DOHH2 (cell line): ENCODE results near the gene CEACAM4.

ENCODE experiments used
- H3F3A ChIP-seq: fragments of 200-600 bp; sonication (generic), shearing (Covaris generic); 2 replicates; pipeline ENCODE4 v1.6.0; 2016; ENCODE audit warnings: antibody characterized with exemption, mild to moderate bottlenecking; ENCODE audit not compliant: control insufficient read depth, insufficient read depth
- H3K27ac ChIP-seq: fragments of 200-600 bp; sonication (generic); 2 replicates; pipeline ENCODE4 v1.5.1; 2014; ENCODE audit warnings: low read depth, mild to moderate bottlenecking, low read length, moderate library complexity
- H3K27me3 ChIP-seq: fragments of 200-600 bp; sonication (generic); 2 replicates; pipeline ENCODE4 v1.6.1; 2014; ENCODE audit warnings: mild to moderate bottlenecking, low read length, mixed read lengths; ENCODE audit not compliant: control insufficient read depth
- H3K36me3 ChIP-seq: fragments of 200-600 bp; sonication (generic); 2 replicates; pipeline ENCODE4 v1.6.1; 2014; ENCODE audit warnings: mild to moderate bottlenecking, low read length, moderate library complexity, mixed read lengths; ENCODE audit not compliant: control insufficient read depth
- H3K4me1 ChIP-seq: fragments of 200-600 bp; sonication (generic); 2 replicates; pipeline ENCODE4 v1.6.1; 2014; ENCODE audit warnings: mild to moderate bottlenecking, low read length, mixed read lengths; ENCODE audit not compliant: control insufficient read depth
- H3K4me2 ChIP-seq: fragments of 200-600 bp; sonication (generic); 2 replicates; pipeline ENCODE4 v1.6.0; 2014; ENCODE audit warnings: mild to moderate bottlenecking, low read length, moderate library complexity
- H3K4me3 ChIP-seq: fragments of 200-600 bp; sonication (generic); 2 replicates; pipeline ENCODE4 v1.5.1; 2014; ENCODE audit warnings: mild to moderate bottlenecking, low read length, mixed read lengths
- H3K79me2 ChIP-seq: fragments of 200-600 bp; sonication (generic); 2 replicates; pipeline ENCODE4 v1.6.1; 2014; ENCODE audit warnings: mild to moderate bottlenecking, low read length, mixed read lengths; ENCODE audit not compliant: control insufficient read depth
- H3K9me2 ChIP-seq: fragments of 200-600 bp; sonication (generic); replicated peaks from 2 replicates; pipeline ENCODE4 v1.6.1; 2014; ENCODE audit warnings: mild to moderate bottlenecking, low read length, mixed read lengths; ENCODE audit not compliant: control insufficient read depth
- H3K9me3 ChIP-seq: fragments of 200-600 bp; sonication (generic); 2 replicates; pipeline ENCODE4 v1.6.1; 2014; ENCODE audit warnings: antibody characterized with exemption, low read length, mixed read lengths; ENCODE audit not compliant: control insufficient read depth, insufficient read depth
- H4K20me1 ChIP-seq: fragments of 200-600 bp; sonication (generic); 2 replicates; pipeline ENCODE4 v1.6.0; 2014; ENCODE audit warnings: low read depth, mild to moderate bottlenecking, antibody characterized with exemption, low read length, moderate library complexity; ENCODE audit not compliant: control insufficient read depth, insufficient read depth
- EZH2phosphoT487 ChIP-seq: fragments of 200-600 bp; sonication (generic); IDR thresholded peaks from 2 replicates; pipeline ENCODE4 v1.6.1; 2017; ENCODE audit warnings: borderline replicate concordance, mild to moderate bottlenecking, antibody characterized with exemption, low read length, moderate library complexity, mixed read lengths
- TF ChIP-seq, protein P1 (sequence below): fragments of 200-600 bp; sonication (generic); IDR thresholded peaks from one replicate; pipeline ENCODE4 v1.5.1; 2014; ENCODE audit warnings: antibody characterized with exemption, mild to moderate bottlenecking, low read depth, low read length; ENCODE audit not compliant: poor library complexity, severe bottlenecking

The CEACAM4 gene

DNA sequence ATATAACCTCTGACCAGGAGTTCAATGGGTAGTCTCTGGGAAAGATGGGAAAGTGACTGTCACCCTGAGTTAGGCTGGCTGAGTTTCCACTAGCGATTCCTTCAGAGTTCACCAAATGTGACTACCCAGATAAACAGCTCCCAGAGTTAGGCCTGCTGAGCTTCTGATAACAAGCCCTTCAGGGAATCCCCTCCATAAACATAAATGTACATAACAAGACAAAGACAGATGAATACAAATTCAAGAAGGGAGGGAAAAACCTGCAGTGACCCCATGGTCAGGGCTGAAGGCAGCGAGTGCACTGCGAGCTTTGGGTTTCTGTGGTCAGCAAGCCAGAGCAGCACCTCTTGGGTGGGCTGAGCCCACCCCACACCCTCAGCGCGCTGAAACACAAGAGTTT lies 25.4 kb upstream of the CEACAM4 start:
- H3K9me2 ChIP-seq, result no peaks in the 10 kb centered on the region
- no peaks in the 10 kb centered on the region for H3K4me1 ChIP-seq
- peaks cover 48% of the 10 kb centered on the region for H3K27me3 ChIP-seq
- no peaks in the 10 kb centered on the region for H3K36me3 ChIP-seq
- H4K20me1 ChIP-seq, result no peaks in the 10 kb centered on the region
- no peaks in the 10 kb centered on the region for H3K9me3 ChIP-seq
- H3K4me2 ChIP-seq, result no peak overlapping the region
- H3K4me3 ChIP-seq, result no peak overlapping the region
- no peaks in the 10 kb centered on the region for H3F3A ChIP-seq
- no peaks in the 10 kb centered on the region for H3K79me2 ChIP-seq
- TF ChIP-seq, protein P1, sequence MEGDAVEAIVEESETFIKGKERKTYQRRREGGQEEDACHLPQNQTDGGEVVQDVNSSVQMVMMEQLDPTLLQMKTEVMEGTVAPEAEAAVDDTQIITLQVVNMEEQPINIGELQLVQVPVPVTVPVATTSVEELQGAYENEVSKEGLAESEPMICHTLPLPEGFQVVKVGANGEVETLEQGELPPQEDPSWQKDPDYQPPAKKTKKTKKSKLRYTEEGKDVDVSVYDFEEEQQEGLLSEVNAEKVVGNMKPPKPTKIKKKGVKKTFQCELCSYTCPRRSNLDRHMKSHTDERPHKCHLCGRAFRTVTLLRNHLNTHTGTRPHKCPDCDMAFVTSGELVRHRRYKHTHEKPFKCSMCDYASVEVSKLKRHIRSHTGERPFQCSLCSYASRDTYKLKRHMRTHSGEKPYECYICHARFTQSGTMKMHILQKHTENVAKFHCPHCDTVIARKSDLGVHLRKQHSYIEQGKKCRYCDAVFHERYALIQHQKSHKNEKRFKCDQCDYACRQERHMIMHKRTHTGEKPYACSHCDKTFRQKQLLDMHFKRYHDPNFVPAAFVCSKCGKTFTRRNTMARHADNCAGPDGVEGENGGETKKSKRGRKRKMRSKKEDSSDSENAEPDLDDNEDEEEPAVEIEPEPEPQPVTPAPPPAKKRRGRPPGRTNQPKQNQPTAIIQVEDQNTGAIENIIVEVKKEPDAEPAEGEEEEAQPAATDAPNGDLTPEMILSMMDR, result no peak
- TF ChIP-seq EZH2phosphoT487, result no peak
- no peak overlapping the region for H3K27ac ChIP-seq

DNA sequence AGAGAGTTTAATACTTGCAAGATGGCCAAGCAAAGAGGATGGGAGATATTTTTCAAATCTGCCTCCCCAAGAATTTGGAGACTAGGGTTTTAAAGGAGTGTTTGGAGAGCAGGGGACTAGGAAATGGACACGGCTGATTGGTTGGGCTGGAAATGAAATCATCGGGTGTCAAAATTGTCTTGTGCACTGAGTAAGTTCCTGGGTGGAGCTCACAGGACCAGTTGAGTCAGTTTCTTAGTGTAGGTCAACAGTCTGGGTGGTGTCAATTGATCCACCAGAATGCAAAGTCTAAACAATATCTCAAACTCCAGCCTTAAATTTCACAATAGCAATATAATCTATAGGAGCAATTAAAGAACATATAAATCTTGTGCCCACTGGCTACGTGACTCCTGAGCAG lies 23.0 kb upstream of the CEACAM4 start:
- Histone ChIP-seq H3K4me1 (no peaks in the 10 kb centered on the region), H3K4me3 (no peak overlapping the region), H3K9me3 (no peaks in the 10 kb centered on the region), H4K20me1 (no peaks in the 10 kb centered on the region), H3F3A (no peaks in the 10 kb centered on the region), H3K4me2 (no peak overlapping the region), H3K79me2 (no peaks in the 10 kb centered on the region), H3K9me2 (no peaks in the 10 kb centered on the region), H3K27ac (no peak overlapping the region), H3K27me3 (peaks cover 32% of the 10 kb centered on the region), H3K36me3 (no peaks in the 10 kb centered on the region)
- TF ChIP-seq, protein P1, result no peak
- no peak for TF ChIP-seq EZH2phosphoT487

DNA sequence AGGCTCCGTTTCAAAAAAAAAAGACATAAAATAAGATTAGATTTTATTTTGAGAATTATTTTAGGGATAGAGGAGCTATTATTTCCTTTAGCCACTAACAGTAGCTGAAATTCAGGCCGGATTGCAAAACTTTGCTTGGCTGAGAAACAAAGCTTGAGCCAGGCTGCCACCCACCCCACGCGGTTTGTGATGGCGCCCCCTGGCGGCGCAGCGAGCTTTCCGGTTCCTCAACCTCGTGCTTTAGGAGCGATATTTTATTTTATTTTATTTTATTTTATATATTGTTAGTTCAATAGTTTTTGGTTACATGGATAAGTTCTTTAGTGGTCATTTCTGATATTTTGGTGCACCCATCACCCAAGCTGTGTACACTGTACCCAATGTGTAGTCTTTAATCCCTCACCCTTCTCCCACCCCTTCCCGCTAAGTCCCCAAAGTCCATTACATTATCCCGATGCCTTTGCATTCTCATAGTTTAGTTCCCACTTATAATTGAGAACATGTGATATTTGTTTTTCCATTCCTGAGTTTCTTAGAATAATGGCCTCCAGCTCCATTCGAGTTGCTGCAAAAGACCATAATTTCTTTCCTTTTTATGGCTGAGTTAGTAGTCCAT lies 19.8 kb upstream of the CEACAM4 start:
- no peaks in the 10 kb centered on the region for H3K36me3 ChIP-seq
- H3K9me3 ChIP-seq, result no peaks in the 10 kb centered on the region
- H3K4me3 ChIP-seq, result no peak overlapping the region
- H3K4me2 ChIP-seq, result no peak overlapping the region
- H3K4me1 ChIP-seq, result no peaks in the 10 kb centered on the region
- no peaks in the 10 kb centered on the region for H4K20me1 ChIP-seq
- no peaks in the 10 kb centered on the region for H3K9me2 ChIP-seq
- no peaks in the 10 kb centered on the region for H3K79me2 ChIP-seq
- no peak for TF ChIP-seq EZH2phosphoT487
- TF ChIP-seq, protein P1, result peak; percentile 35
- no peak overlapping the region for H3K27ac ChIP-seq
- no peaks in the 10 kb centered on the region for H3F3A ChIP-seq
- peaks cover 10% of the 10 kb centered on the region for H3K27me3 ChIP-seq
